H9 (cell line): ENCODE data around the gene EPB41L5. TPM values are rescaled to one million over a fixed set of nuclear protein-coding genes. Genes with fewer than 3 reads are reported as not detected.
A peak's percentile ranks its signal among the peaks of the same experiment; 100 is the strongest.

Source experiments
- DNase-seq: peaks from one replicate; pipeline ENCODE4 v3.0.0-alpha.2; 2017
- H2AFZ ChIP-seq: one replicate; pipeline ENCODE4 v1.6.1; 2013; ENCODE audit warnings: mild to moderate bottlenecking, low read length, control low read depth, moderate library complexity
- H2AK5ac ChIP-seq: 2 replicates; pipeline ENCODE4 v1.6.1; 2013; ENCODE audit warnings: low read length, control low read depth, mixed read lengths; ENCODE audit not compliant: insufficient read length
- H2BK120ac ChIP-seq: one replicate; pipeline ENCODE4 v1.6.1; 2013; ENCODE audit warnings: low read depth, mild to moderate bottlenecking, low read length, control low read depth, inconsistent platforms; ENCODE audit not compliant: poor library complexity, severe bottlenecking
- H2BK12ac ChIP-seq: 2 replicates; pipeline ENCODE4 v1.6.1; 2013; ENCODE audit warnings: low read length, control low read depth, mixed read lengths, low read depth; ENCODE audit not compliant: insufficient read length
- H2BK15ac ChIP-seq: 2 replicates; pipeline ENCODE4 v1.6.1; 2013; ENCODE audit warnings: low read depth, low read length, control low read depth
- H2BK20ac ChIP-seq: one replicate; pipeline ENCODE4 v1.6.1; 2013; ENCODE audit warnings: low read depth, mild to moderate bottlenecking, low read length, control low read depth, inconsistent platforms; ENCODE audit not compliant: poor library complexity, severe bottlenecking
- H2BK5ac ChIP-seq: 2 replicates; pipeline ENCODE4 v1.6.1; 2013; ENCODE audit warnings: low read length, control low read depth, mixed read lengths; ENCODE audit not compliant: insufficient read length
- H3K14ac ChIP-seq: 2 replicates; pipeline ENCODE4 v1.6.1; 2013; ENCODE audit warnings: low read length, control low read depth; ENCODE audit not compliant: insufficient read depth
- H3K18ac ChIP-seq: 2 replicates; pipeline ENCODE4 v1.6.1; 2013; ENCODE audit warnings: low read depth, mild to moderate bottlenecking, mixed read lengths, low read length, control low read depth; ENCODE audit not compliant: insufficient read length
- H3K23ac ChIP-seq: 2 replicates; pipeline ENCODE4 v1.6.1; 2013; ENCODE audit warnings: low read length, control low read depth, mixed read lengths, low read depth; ENCODE audit not compliant: insufficient read length
- H3K23me2 ChIP-seq: 2 replicates; pipeline ENCODE4 v1.6.1; 2013; ENCODE audit warnings: low read depth, mild to moderate bottlenecking, mixed read lengths, low read length, control low read depth; ENCODE audit not compliant: insufficient read length, poor library complexity, severe bottlenecking
- H3K27ac ChIP-seq: 2 replicates; pipeline ENCODE4 v1.5.1; 2013; ENCODE audit warnings: low read length, control low read depth, mixed read lengths, low read depth; ENCODE audit not compliant: insufficient read length
- H3K27me3 ChIP-seq: 2 replicates; pipeline ENCODE4 v1.6.1; 2013; ENCODE audit warnings: low read length, control low read depth, inconsistent platforms; ENCODE audit not compliant: insufficient read depth
- H3K4ac ChIP-seq: 2 replicates; pipeline ENCODE4 v1.6.1; 2013; ENCODE audit warnings: low read depth, mild to moderate bottlenecking, control low read depth, inconsistent platforms, low read length, moderate library complexity
- H3K4me1 ChIP-seq: 2 replicates; pipeline ENCODE4 v1.6.1; 2013; ENCODE audit warnings: low read length, control low read depth, inconsistent platforms; ENCODE audit not compliant: insufficient read depth
- H3K4me2 ChIP-seq: 2 replicates; pipeline ENCODE4 v1.6.1; 2013; ENCODE audit warnings: low read length, control low read depth, mixed read lengths; ENCODE audit not compliant: insufficient read length, insufficient read depth
- H3K56ac ChIP-seq: 2 replicates; pipeline ENCODE4 v1.6.1; 2013; ENCODE audit warnings: low read depth, mild to moderate bottlenecking, mixed read lengths, low read length, control low read depth; ENCODE audit not compliant: insufficient read length
- H3K79me1 ChIP-seq: 2 replicates; pipeline ENCODE4 v1.6.1; 2013; ENCODE audit warnings: low read depth, mild to moderate bottlenecking, moderate library complexity, low read length, control low read depth, inconsistent platforms; ENCODE audit not compliant: insufficient read depth, poor library complexity, severe bottlenecking
- H3K79me2 ChIP-seq: 2 replicates; pipeline ENCODE4 v1.6.1; 2013; ENCODE audit warnings: low read length, control low read depth, inconsistent platforms; ENCODE audit not compliant: insufficient read depth
- H3K9ac ChIP-seq: 2 replicates; pipeline ENCODE4 v1.6.1; 2013; ENCODE audit warnings: low read length, control low read depth, mixed read lengths; ENCODE audit not compliant: insufficient read length; ENCODE audit errors: extremely low read depth
- H3K9me3 ChIP-seq: one replicate; pipeline ENCODE4 v1.6.1; 2013; ENCODE audit warnings: low read depth, low read length, inconsistent platforms; ENCODE audit not compliant: control insufficient read depth
- H3T11ph ChIP-seq: one replicate; pipeline ENCODE4 v1.6.1; 2013; ENCODE audit warnings: mild to moderate bottlenecking, low read length, control low read depth, inconsistent platforms
- H4K20me1 ChIP-seq: one replicate; pipeline ENCODE4 v1.6.1; 2013; ENCODE audit not compliant: control insufficient read depth, insufficient read length, insufficient read depth
- H4K5ac ChIP-seq: 2 replicates; pipeline ENCODE4 v1.6.1; 2013; ENCODE audit warnings: low read depth, mild to moderate bottlenecking, mixed read lengths, low read length, control low read depth; ENCODE audit not compliant: insufficient read length
- H4K8ac ChIP-seq: replicated peaks from 2 replicates; pipeline ENCODE4 v1.6.1; 2013; ENCODE audit warnings: low read length, control low read depth, mixed read lengths, low read depth; ENCODE audit not compliant: insufficient read length
- H4K91ac ChIP-seq: 2 replicates; pipeline ENCODE4 v1.6.1; 2013; ENCODE audit warnings: low read depth, mild to moderate bottlenecking, moderate library complexity, mixed read lengths, low read length, control low read depth; ENCODE audit not compliant: insufficient read length
- H3K27ac Mint-ChIP-seq, 3 experiments: 2 replicates in 2 of 3; 3 replicates in 1 of 3; pipeline ENCODE4 v1.8.0; 2020 to 2021; ENCODE audit warnings: mixed read lengths in 3 of 3, mild to moderate bottlenecking in 1 of 3, moderate library complexity in 1 of 3
- H3K27me3 Mint-ChIP-seq: 2 replicates; pipeline ENCODE4 v1.8.0; 2021; ENCODE audit warnings: low read depth, mild to moderate bottlenecking, moderate library complexity, mixed read lengths
- H3K36me3 Mint-ChIP-seq, 3 experiments: 2 replicates in 2 of 3; 3 replicates in 1 of 3; pipeline ENCODE4 v1.8.0; 2020 to 2021; ENCODE audit warnings: low read depth in 3 of 3, mixed read lengths in 3 of 3; ENCODE audit not compliant: insufficient read depth in 1 of 3
- H3K4me1 Mint-ChIP-seq, 2 experiments: 2 replicates each; pipeline ENCODE4 v1.8.0; 2020; ENCODE audit warnings: mixed read lengths in 2 of 2
- H3K4me3 Mint-ChIP-seq, 2 experiments: 2 replicates in 1 of 2; 3 replicates in 1 of 2; pipeline ENCODE4 v1.8.0; 2020 to 2021; ENCODE audit warnings: mild to moderate bottlenecking in 2 of 2, mixed read lengths in 2 of 2, moderate library complexity in 1 of 2
- H3K9me3 Mint-ChIP-seq, 2 experiments: 2 replicates in 1 of 2; 3 replicates in 1 of 2; pipeline ENCODE4 v1.8.0; 2020; ENCODE audit warnings: mild to moderate bottlenecking in 2 of 2, mixed read lengths in 2 of 2, moderate library complexity in 1 of 2
- CTCF ChIP-seq: fragments of 200-600 bp; sonication (generic); conservative IDR thresholded peaks from 3 replicates; pipeline ENCODE4 v1.8.0; 2021; ENCODE audit warnings: antibody characterized with exemption, mild to moderate bottlenecking
- WGBS: extraction: QIAGEN DNeasy Blood & Tissue Kit; methylation state at CpG from one replicate; pipeline ENCODE4 v1.1.7; 2013; ENCODE audit warnings: missing lambda C conversion rate, low lambda C conversion rate, mixed read lengths; ENCODE audit not compliant: insufficient read length; ENCODE audit errors: extremely low coverage; 5-methylcytosine and 5-hydroxymethylcytosine counted together
- total RNA-seq: library from RNA; stranded (reverse); gene quantifications from 2 replicates; pipeline ENCODE4 v1.2.1, GENCODE V29; 2021

The EPB41L5 gene
- total RNA-seq, 1 experiment from 2014 or later = 40.4 TPM

- Histone ChIP-seq H4K8ac (no peak overlapping the region), H3K79me2 (no peaks in the 10 kb centered on the region), H2BK12ac (no peak overlapping the region), H2BK120ac (no peak overlapping the region), H2BK5ac (no peak overlapping the region), H2AFZ (no peak overlapping the region), H3K56ac (no peak overlapping the region), H3T11ph (no peak overlapping the region), H3K4me2 (no peak overlapping the region), H4K20me1 (no peaks in the 10 kb centered on the region), H2BK15ac (no peak overlapping the region), H2AK5ac (no peak overlapping the region), H3K23ac (no peak overlapping the region), H3K27ac (no peak overlapping the region), H3K79me1 (no peaks in the 10 kb centered on the region), H3K23me2 (no peaks in the 10 kb centered on the region), H3K14ac (no peak overlapping the region), H3K9ac (no peak overlapping the region), H4K5ac (no peak overlapping the region), H3K4ac (no peak overlapping the region), H3K9me3 (no peaks in the 10 kb centered on the region), H2BK20ac (no peak overlapping the region), H3K18ac (no peak overlapping the region), H3K4me1 (no peaks in the 10 kb centered on the region), H4K91ac (no peak overlapping the region), H3K27me3 (no peaks in the 10 kb centered on the region)
- Mint-ChIP-seq H3K4me1 (no peaks in the 10 kb centered on the region), H3K4me3 (no peak overlapping the region), H3K27me3 (no peaks in the 10 kb centered on the region), H3K9me3 (peaks cover 2 to 17% of the 10 kb centered on the region in 2 experiments; a peak in 4 of 5 replicates), H3K27ac (peak overlapping the region in 1 of 3 experiments; percentile 36; a peak in 1 of 7 replicates), H3K36me3 (peaks cover 12 to 20% (median 15%) of the 10 kb centered on the region in 3 experiments; a peak in 6 of 7 replicates)
- no CpG with 5 or more reads among the region's 3 CpGs for WGBS
- TF ChIP-seq CTCF = no peak
- no peak for DNase-seq
Measured at GRCh38 chr2:120123090-120123489, 110.2 kb downstream of the EPB41L5 start.
